Measurements from ENCODE around the gene SCTR.

- TF ChIP-seq CTCF (IDR thresholded peaks at IDR 0.05): no peak
- no peak for TF ChIP-seq POLR2A (IDR thresholded peaks at IDR 0.05)
Observed at GRCh38 chr2:119512946-119513345, 11.3 kb downstream of the SCTR start.
